Immature natural killer cell (primary cell): Measurements from ENCODE around the gene RNF220. TPM values are rescaled to one million over a fixed set of nuclear protein-coding genes. Genes with fewer than 3 reads are reported as not detected.

Experiments
- DNase-seq, 3 donors: peaks; one replicate each; pipeline ENCODE4 v3.0.0; 2022; ENCODE audit warnings: mixed read lengths in 1 of 3
- H3K27ac Mint-ChIP-seq, 6 donors: one replicate each; pipeline ENCODE4 v1.8.0; 2020; ENCODE audit warnings: mixed read lengths in 6 of 6, mild to moderate bottlenecking in 5 of 6, inconsistent platforms in 4 of 6, moderate library complexity in 3 of 6
- H3K27me3 Mint-ChIP-seq, 3 donors: one replicate each; pipeline ENCODE4 v1.8.0; 2020 to 2021; ENCODE audit warnings: low read depth in 3 of 3, mild to moderate bottlenecking in 3 of 3, mixed read lengths in 3 of 3, moderate library complexity in 3 of 3, inconsistent platforms in 1 of 3
- H3K36me3 Mint-ChIP-seq, 3 donors: one replicate each; pipeline ENCODE4 v1.8.0; 2020; ENCODE audit warnings: mixed read lengths in 3 of 3, inconsistent platforms in 2 of 3, mild to moderate bottlenecking in 2 of 3
- H3K4me1 Mint-ChIP-seq, 2 donors: one replicate each; pipeline ENCODE4 v1.8.0; 2020; ENCODE audit warnings: inconsistent platforms in 2 of 2, mild to moderate bottlenecking in 2 of 2, mixed read lengths in 2 of 2, moderate library complexity in 1 of 2
- H3K4me3 Mint-ChIP-seq, 5 donors: one replicate each; pipeline ENCODE4 v1.8.0; 2020; ENCODE audit warnings: mild to moderate bottlenecking in 5 of 5, mixed read lengths in 5 of 5, inconsistent platforms in 3 of 5, moderate library complexity in 3 of 5
- H3K9me3 Mint-ChIP-seq, 6 donors: one replicate each; pipeline ENCODE4 v1.8.0; 2020; ENCODE audit warnings: mild to moderate bottlenecking in 6 of 6, mixed read lengths in 6 of 6, inconsistent platforms in 4 of 6, moderate library complexity in 3 of 6
- polyA plus RNA-seq, 3 donors: library from polyadenylated mRNA; unstranded; fragments of 300-500 nt; fragmentation: Illumina TruSeq; gene quantifications; one replicate each; pipeline ENCODE4 v1.2.3, GENCODE V29; 2021

The RNF220 gene
- polyA plus RNA-seq, 3 donors from 2014 or later: 69.4 to 107 (median 83.2) TPM

DNA sequence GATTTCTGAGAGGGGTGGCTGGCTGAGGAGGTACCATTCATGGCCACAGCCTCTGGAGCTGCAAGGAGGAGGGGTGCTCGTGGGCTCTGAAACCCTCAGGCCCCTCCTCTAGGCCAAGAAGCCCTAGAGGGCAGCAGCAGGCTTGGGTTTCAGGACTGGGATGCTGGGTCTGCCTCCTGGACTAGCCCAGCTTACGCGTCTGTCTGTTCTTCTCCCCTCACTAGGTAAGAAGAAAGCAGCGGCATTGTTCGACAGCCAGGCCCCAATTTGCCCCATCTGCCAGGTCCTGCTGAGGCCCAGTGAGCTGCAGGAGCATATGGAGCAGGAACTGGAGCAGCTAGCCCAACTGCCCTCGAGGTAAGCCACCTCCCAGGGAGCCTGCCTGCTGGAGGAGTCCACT is 208.9 kb downstream of the RNF220 start:
- Mint-ChIP-seq H3K4me3 (no peak overlapping the region), H3K36me3 (no peaks in the 10 kb centered on the region), H3K27me3 (peaks cover 0 to 5% (median 1%) of the 10 kb centered on the region in 3 donors), H3K4me1 (no peaks in the 10 kb centered on the region), H3K9me3 (no peaks in the 10 kb centered on the region), H3K27ac (no peak overlapping the region)
- no peak for DNase-seq

DNA sequence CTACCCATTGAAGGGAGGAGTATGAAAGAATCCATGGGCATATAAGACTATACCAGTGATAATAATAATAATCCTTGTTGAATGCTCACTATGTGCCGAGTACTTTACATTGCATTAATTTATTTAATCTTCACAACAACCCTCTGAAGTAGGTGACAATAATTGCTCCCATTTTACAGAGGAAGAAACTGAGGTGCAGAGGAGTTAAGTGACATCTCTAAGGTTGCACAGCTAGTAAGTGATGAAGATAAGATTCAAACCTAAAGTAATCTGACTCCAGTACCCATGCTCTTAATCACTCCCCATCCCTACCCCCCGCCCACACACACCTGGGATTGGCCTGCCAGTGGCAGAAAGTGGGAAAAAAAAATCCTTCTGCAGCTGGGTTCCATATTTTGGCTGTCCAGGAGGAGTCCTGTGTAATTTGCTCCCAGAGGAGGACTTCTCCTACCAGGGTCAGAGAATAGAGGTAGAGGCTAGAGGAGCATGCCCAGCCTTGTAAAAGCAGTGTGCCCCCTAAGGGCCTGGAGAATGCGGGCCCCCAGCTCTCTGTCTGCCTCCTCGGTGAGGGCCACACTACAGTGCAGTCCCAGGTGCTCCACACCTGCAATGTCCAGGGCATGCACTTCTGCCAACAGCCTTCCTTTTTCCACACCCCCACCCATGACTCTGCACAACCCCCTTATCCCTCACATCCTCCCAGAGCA is 211.4 kb downstream of the RNF220 start:
- H3K27ac Mint-ChIP-seq: no peak overlapping the region
- no peak overlapping the region for H3K4me3 Mint-ChIP-seq
- H3K27me3 Mint-ChIP-seq: peaks cover 0 to 3% (median 1%) of the 10 kb centered on the region in 3 donors
- no peaks in the 10 kb centered on the region for H3K9me3 Mint-ChIP-seq
- H3K4me1 Mint-ChIP-seq: no peaks in the 10 kb centered on the region
- no peak for DNase-seq
- no peaks in the 10 kb centered on the region for H3K36me3 Mint-ChIP-seq

DNA sequence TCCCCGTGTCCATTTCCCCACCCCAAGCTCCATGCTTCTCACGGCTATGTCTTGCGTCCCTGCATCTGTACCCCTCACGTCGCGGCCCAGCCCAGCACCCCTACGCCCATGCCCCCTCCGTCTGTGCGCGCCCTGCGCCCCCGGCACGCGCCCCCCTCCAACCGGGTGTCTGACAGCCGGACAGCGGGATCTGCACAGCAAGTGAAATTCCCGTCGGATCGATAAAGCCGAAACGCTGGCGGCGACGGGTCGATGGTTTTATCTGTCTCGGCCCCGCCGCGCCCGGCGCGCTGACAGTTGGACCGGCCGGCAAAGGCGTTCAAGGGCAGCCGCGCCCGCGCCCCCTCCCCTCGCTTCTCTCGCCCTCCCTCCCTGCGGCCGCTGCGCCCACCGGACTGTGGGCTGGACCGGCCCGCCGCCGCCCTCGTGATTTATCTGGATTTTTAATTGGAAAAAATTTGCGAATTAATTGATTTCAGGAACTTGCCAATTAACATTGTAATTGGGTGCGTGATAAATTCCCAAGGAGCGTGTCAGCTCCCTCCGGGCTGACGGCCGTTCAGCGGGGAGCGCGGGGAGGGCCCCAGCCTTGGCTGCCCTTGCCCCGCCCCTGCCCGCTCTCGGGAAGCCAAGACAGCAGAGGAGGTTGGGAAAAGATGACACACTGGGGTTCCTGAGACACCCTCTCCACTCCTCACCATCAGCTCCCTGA is 212.1 kb downstream of the RNF220 start:
- Mint-ChIP-seq H3K36me3 (no peaks in the 10 kb centered on the region), H3K27me3 (peaks cover 0 to 3% (median 1%) of the 10 kb centered on the region in 3 donors), H3K4me3 (no peak overlapping the region), H3K4me1 (no peaks in the 10 kb centered on the region), H3K9me3 (no peaks in the 10 kb centered on the region), H3K27ac (no peak overlapping the region)
- no peak for DNase-seq

DNA sequence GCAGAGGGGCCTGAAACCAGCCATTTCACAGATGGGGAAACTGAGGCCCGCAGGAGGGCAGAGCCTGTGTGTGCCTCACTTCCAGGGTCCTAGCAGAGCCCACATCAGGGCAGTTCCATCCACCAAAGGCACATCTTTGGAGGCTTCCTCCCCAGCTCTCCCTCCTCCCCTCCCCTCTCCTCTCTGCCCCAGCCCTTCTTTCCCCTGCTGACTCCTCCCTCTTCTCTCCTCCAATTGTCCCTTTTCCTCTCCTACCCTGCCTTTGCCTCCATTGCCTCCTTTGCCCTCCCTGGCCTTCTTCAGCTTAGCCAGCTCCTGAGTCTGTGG is 212.6 kb downstream of the RNF220 start:
- no peak for DNase-seq
- H3K9me3 Mint-ChIP-seq: no peaks in the 10 kb centered on the region
- H3K4me3 Mint-ChIP-seq: no peak overlapping the region
- no peak overlapping the region for H3K27ac Mint-ChIP-seq
- H3K27me3 Mint-ChIP-seq: peaks cover 0 to 3% (median 1%) of the 10 kb centered on the region in 3 donors
- no peaks in the 10 kb centered on the region for H3K4me1 Mint-ChIP-seq
- H3K36me3 Mint-ChIP-seq: no peaks in the 10 kb centered on the region

DNA sequence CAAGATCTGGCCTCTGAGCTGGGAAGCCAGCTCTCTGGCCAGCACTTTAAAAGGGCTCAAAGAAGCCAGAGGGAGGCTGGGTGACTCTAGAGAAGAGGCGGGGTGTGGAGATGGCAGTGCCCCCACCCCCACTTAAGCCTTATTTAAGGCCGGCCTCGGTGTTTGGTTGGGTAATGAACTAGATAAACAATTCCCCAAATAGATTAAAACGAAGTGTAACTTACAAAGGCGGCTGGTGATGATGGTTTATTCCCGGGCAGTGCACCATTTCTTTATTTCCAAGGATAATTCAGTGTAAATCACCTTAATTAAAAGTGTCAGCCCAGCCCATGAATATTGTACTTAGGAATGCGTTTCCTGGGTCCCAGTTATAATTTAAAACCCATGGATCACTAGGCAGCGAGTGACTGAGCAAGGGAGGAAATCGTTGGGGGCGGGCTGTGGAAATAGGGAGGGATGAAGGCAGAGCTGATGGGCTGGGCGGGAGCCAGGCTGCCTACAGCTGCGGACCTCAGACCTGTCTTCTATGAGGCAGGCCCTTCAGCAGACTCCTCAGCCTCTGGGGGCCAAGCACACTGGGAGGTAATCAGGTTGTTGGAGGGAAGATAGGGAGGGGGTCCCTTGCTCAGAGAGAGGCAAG is 214.3 kb downstream of the RNF220 start:
- DNase-seq: no peak
- Mint-ChIP-seq H3K4me3 (no peak overlapping the region), H3K4me1 (no peaks in the 10 kb centered on the region), H3K36me3 (no peaks in the 10 kb centered on the region), H3K9me3 (no peaks in the 10 kb centered on the region), H3K27ac (no peak overlapping the region), H3K27me3 (peaks cover 1 to 3% (median 2%) of the 10 kb centered on the region in 3 donors)

DNA sequence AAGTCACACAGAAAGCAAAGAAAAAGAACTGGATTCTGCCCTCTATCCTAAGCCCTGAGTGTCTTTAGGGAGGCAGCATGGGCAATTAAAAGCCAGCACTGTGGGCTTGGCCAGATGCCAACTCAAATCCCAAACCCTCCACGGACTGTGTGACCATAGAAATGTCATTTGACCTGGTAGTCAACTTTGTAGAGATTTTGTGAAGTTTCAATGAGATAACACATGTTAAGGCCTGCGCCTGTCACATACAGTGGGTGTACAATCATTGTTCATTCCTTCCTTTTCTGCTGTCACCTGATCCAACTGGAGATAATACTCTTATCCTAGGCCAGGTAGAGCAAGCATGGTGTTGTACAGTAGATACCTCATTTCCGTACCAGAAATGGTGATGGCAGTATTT is 215.0 kb downstream of the RNF220 start:
- H3K27ac Mint-ChIP-seq: no peak overlapping the region
- DNase-seq: no peak
- no peaks in the 10 kb centered on the region for H3K4me1 Mint-ChIP-seq
- H3K9me3 Mint-ChIP-seq: no peaks in the 10 kb centered on the region
- H3K4me3 Mint-ChIP-seq: no peak overlapping the region
- H3K27me3 Mint-ChIP-seq: peaks cover 1 to 3% (median 2%) of the 10 kb centered on the region in 3 donors
- H3K36me3 Mint-ChIP-seq: no peaks in the 10 kb centered on the region

DNA sequence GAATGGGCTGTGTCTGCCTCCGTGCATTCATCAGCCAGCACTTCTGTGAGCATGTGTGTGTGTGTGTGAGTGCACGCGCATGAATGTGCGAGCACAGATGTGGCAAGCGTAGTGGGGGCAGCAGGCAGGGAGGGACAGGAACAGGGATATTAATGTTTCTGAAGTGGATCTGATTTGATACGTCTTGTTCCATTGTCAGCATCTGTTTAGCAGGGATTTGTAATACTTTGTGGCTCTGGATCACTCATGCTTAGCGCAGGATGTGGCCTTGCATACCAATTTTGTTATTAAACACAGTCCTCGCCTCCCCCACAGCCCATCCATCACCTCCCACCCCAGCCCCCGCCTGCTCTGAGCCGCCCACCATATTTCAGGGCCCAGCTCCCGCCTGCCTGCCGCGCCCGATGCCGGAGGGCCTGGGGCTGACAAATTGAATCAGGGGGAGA is 216.8 kb downstream of the RNF220 start:
- H3K4me3 Mint-ChIP-seq: no peak overlapping the region
- DNase-seq: no peak
- no peak overlapping the region for H3K27ac Mint-ChIP-seq
- no peaks in the 10 kb centered on the region for H3K4me1 Mint-ChIP-seq
- no peaks in the 10 kb centered on the region for H3K36me3 Mint-ChIP-seq
- H3K27me3 Mint-ChIP-seq: peaks cover under 1 to 3% (median 1%) of the 10 kb centered on the region in 3 donors
- no peaks in the 10 kb centered on the region for H3K9me3 Mint-ChIP-seq

DNA sequence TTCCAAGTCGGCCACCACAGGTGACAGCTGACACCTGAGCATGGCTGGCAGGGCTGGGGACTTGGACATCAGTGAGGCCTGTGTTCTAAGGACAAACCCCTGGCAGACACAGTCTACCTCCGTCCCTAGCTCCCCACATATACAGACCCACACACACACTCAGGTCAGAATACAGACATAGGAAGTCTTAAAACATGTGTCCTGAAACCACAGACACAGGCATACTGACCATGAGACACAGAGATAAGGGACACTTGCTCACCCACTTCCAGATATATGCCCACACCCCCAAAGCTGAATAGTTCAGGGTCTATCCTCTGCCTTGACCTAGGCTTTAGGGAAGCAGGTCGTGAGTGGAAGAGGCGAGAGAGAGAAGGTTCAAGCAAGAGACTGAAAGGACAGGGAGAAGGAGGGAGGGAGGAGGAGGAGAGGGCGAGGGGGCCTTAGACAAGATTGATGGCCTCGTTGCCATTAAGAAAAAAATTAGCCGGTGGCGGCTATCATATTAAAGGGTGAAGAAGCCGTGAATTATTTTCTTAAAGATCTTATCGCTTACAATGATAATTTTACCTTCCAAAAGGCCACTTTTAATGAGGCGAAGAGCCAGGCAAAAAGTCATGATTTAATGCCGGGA is 219.3 kb downstream of the RNF220 start:
- H3K9me3 Mint-ChIP-seq: no peaks in the 10 kb centered on the region
- H3K27ac Mint-ChIP-seq: peak overlapping the region in 1 of 6 donors; percentile 40
- no peak for DNase-seq
- no peaks in the 10 kb centered on the region for H3K4me1 Mint-ChIP-seq
- no peak overlapping the region for H3K4me3 Mint-ChIP-seq
- no peaks in the 10 kb centered on the region for H3K36me3 Mint-ChIP-seq
- peaks cover 0 to 3% (median 0%) of the 10 kb centered on the region in 3 donors for H3K27me3 Mint-ChIP-seq

DNA sequence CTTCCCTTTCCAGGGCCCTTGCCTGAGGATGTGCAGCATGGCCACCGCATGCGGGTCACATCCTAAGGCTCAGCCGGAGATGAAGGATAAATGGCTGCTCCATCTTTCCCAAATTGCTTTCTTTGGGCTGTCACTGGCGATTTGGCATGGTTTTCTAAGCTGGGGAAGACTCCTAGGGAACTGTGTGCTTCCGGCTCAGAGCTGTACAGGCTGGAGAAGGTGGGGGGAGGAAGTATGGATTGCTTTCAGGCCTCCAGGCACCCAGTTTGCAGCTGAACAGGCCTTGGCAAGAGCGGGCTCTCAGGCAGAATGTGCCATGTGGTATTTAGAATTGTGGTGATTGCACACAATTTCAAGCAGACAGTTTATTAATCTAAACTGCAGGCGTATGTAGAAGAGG is 220.3 kb downstream of the RNF220 start:
- no peaks in the 10 kb centered on the region for H3K9me3 Mint-ChIP-seq
- H3K4me3 Mint-ChIP-seq: no peak overlapping the region
- no peaks in the 10 kb centered on the region for H3K36me3 Mint-ChIP-seq
- peaks cover 0 to 3% (median 0%) of the 10 kb centered on the region in 3 donors for H3K27me3 Mint-ChIP-seq
- H3K27ac Mint-ChIP-seq: no peak overlapping the region
- DNase-seq: no peak
- H3K4me1 Mint-ChIP-seq: peaks cover 0 to under 1% of the 10 kb centered on the region in 2 donors

DNA sequence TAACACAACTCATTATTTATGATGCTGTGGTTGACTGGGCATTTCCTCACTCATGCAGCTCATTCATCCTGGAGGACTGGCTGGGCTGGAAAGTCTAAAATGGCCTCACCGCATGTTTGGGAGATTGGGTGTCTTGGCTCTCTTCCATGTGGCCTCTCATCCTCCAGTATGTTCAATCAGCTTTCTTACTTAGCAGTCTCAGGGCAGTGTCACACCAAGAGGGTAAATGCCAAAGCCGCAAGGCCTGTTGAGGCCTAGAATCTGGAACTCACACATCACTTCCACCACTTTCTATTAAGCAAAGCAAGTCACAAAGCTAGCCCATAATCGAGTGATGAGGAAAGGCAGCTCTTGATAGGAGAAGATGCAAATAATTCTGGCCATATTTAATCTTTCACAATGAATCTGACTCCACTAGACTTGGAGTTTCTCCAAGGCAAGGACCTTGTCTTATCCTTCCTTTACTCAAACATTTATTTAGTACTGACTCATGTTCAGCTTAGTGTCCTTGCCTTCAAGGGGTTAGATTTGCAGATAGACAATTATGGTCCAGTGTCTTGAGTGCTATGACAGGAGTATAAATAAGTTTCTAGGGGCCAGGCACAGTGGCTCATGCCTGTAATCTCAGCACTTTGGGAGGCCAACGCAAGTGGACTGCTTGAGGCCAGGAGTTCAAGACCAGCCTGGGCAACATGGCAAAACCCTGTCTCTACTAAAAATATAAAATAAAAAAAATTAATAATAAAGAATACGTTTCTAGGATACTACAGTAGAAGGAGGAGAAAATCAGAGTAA is 224.1 kb downstream of the RNF220 start:
- no peak overlapping the region for H3K27ac Mint-ChIP-seq
- H3K36me3 Mint-ChIP-seq: no peaks in the 10 kb centered on the region
- H3K4me3 Mint-ChIP-seq: no peak overlapping the region
- peaks cover 30 to 32% of the 10 kb centered on the region in 2 donors for H3K4me1 Mint-ChIP-seq
- no peaks in the 10 kb centered on the region for H3K9me3 Mint-ChIP-seq
- H3K27me3 Mint-ChIP-seq: peaks cover 9 to 14% (median 10%) of the 10 kb centered on the region in 3 donors
- DNase-seq: no peak

DNA sequence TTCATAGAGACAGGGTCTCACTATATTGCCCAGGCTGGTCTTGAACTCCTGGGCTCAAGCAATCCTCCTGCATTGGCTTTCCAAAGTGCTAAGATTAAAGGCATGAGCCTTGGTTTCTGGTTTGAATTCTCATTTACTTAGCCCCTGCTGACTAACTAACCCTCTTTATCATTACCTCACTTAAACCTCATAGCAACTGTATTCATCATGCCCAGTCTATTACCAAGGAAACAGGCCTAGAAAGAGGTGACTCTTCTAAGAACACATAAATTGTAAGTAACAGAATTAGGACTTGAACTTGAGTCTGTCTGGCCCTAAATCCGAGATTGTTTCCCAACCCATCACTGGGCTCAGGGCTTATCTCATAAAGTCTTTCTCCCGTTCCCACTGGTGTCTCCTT is 225.1 kb downstream of the RNF220 start:
- peak overlapping the region in 5 of 6 donors; percentile 87 to 95 (median 92) for H3K27ac Mint-ChIP-seq
- peaks cover 9 to 14% (median 10%) of the 10 kb centered on the region in 3 donors for H3K27me3 Mint-ChIP-seq
- peak overlapping the region; percentile 82 to 95 (median 92) for H3K4me3 Mint-ChIP-seq
- no peak for DNase-seq
- peaks cover 39 to 42% of the 10 kb centered on the region in 2 donors for H3K4me1 Mint-ChIP-seq
- no peaks in the 10 kb centered on the region for H3K9me3 Mint-ChIP-seq
- peaks cover 0 to 5% (median 4%) of the 10 kb centered on the region in 3 donors for H3K36me3 Mint-ChIP-seq

DNA sequence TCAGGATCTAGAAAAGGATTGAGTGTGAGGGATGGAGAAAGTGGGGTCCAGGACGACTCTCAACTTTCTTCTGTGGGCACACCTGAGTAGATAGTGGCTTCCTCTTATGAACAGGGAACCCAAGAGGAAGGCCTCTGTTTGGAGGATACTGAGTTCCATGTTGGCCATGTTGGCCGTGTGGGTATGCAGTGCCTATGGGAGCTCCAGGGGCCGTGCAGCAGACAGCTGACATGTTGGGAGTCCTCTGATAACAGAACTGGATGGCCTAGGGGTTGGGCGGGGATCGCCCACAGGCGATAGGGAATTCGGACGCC is 226.2 kb downstream of the RNF220 start:
- DNase-seq: no peak
- Mint-ChIP-seq H3K27ac (peak overlapping the region; percentile 87 to 98 (median 94)), H3K9me3 (no peaks in the 10 kb centered on the region), H3K4me1 (peaks cover 43 to 44% of the 10 kb centered on the region in 2 donors), H3K36me3 (peaks cover 0 to 17% (median 7%) of the 10 kb centered on the region in 3 donors), H3K27me3 (peaks cover 7 to 15% (median 10%) of the 10 kb centered on the region in 3 donors), H3K4me3 (peak overlapping the region; percentile 82 to 95 (median 92))
